Neural cell (in vitro differentiated cells): ENCODE data around the gene FBXO34.
A peak's percentile ranks its signal among the peaks of the same experiment; 100 is the strongest.

ENCODE experiments used
- CTCF ChIP-seq: fragments of 450-650 bp; IDR thresholded peaks from 2 replicates; pipeline ENCODE4 v1.5.1; 2014; ENCODE audit warnings: antibody characterized with exemption, mild to moderate bottlenecking, moderate library complexity; ENCODE audit not compliant: poor library complexity, severe bottlenecking
- MXI1 ChIP-seq: fragments of 450-650 bp; conservative IDR thresholded peaks from 2 replicates; pipeline ENCODE4 v1.6.1; 2014; ENCODE audit warnings: antibody characterized with exemption, mild to moderate bottlenecking; ENCODE audit not compliant: poor library complexity, severe bottlenecking
- POLR2AphosphoS5 ChIP-seq: IDR thresholded peaks from 2 replicates; pipeline ENCODE4 v1.6.1; 2012
- REST ChIP-seq: IDR thresholded peaks from 2 replicates; pipeline ENCODE4 v1.6.1; 2012; ENCODE audit warnings: borderline replicate concordance
- TAF1 ChIP-seq: IDR thresholded peaks from 2 replicates; pipeline ENCODE4 v1.6.1; 2012; ENCODE audit warnings: low read depth

- peak; percentile 61 for TF ChIP-seq CTCF
- no peak for TF ChIP-seq TAF1
- TF ChIP-seq MXI1, result no peak
- TF ChIP-seq POLR2AphosphoS5, result no peak
- TF ChIP-seq REST, result no peak
Measured at GRCh38 chr14:55354500-55354899, 83.3 kb downstream of the FBXO34 start.
